ACC112 (cell line): Measurements from ENCODE around the gene TBXAS1.

ENCODE experiments used
- H2AFZ ChIP-seq: fragments of 200-600 bp; sonication (generic); one replicate; pipeline ENCODE4 v1.6.0; 2017; ENCODE audit warnings: antibody characterized with exemption, low read length; ENCODE audit not compliant: unreplicated experiment
- H3K27ac ChIP-seq: fragments of 200-600 bp; sonication (generic); 2 replicates; pipeline ENCODE4 v1.5.1; 2014; ENCODE audit warnings: low read depth, mild to moderate bottlenecking, antibody characterized with exemption, low read length, moderate library complexity
- H3K27me3 ChIP-seq: fragments of 200-600 bp; sonication (generic); 2 replicates; pipeline ENCODE4 v1.6.1; 2014; ENCODE audit warnings: mild to moderate bottlenecking, antibody characterized with exemption, low read length, moderate library complexity, mixed read lengths; ENCODE audit not compliant: insufficient read depth
- H3K36me3 ChIP-seq: fragments of 200-600 bp; sonication (generic); 2 replicates; pipeline ENCODE4 v1.6.1; 2016; ENCODE audit warnings: mild to moderate bottlenecking, antibody characterized with exemption, low read length, moderate library complexity, mixed read lengths; ENCODE audit not compliant: insufficient read depth
- H3K4me1 ChIP-seq: fragments of 200-600 bp; sonication (generic); one replicate; pipeline ENCODE4 v1.6.1; 2016; ENCODE audit warnings: low read length, mixed read lengths; ENCODE audit not compliant: insufficient read depth, unreplicated experiment, control insufficient read depth
- H3K4me3 ChIP-seq: fragments of 200-600 bp; sonication (generic); 2 replicates; pipeline ENCODE4 v1.5.1; 2014; ENCODE audit warnings: mild to moderate bottlenecking, low read depth, low read length
- H3K79me2 ChIP-seq: fragments of 200-600 bp; sonication (generic); one replicate; pipeline ENCODE4 v1.6.0; 2016; ENCODE audit warnings: low read length; ENCODE audit not compliant: control insufficient read depth, unreplicated experiment, insufficient read depth

The TBXAS1 gene

DNA sequence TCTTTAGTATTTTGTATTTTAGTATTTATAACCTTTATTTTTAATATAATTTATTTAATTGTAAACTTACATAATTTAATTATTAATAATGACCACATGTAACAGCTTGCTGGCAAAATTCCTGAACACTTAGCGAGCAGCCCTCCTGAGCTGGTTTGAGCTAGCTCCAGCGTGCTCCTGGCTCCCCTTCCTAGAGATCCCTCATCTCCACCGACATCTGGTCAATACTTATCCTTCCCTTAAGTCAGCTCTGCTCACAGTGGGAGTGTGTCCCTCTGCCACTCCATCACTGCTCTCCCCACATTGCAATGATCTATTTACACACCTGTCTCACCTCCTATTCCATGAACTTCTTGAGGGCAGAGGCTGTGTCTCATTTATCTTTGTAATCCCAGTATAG is 20.6 kb upstream of the TBXAS1 start:
- H2AFZ ChIP-seq: no peak overlapping the region
- no peaks in the 10 kb centered on the region for H3K27me3 ChIP-seq
- no peaks in the 10 kb centered on the region for H3K4me1 ChIP-seq
- H3K4me3 ChIP-seq: no peak overlapping the region
- H3K36me3 ChIP-seq: no peaks in the 10 kb centered on the region
- no peak overlapping the region for H3K27ac ChIP-seq
- no peaks in the 10 kb centered on the region for H3K79me2 ChIP-seq

DNA sequence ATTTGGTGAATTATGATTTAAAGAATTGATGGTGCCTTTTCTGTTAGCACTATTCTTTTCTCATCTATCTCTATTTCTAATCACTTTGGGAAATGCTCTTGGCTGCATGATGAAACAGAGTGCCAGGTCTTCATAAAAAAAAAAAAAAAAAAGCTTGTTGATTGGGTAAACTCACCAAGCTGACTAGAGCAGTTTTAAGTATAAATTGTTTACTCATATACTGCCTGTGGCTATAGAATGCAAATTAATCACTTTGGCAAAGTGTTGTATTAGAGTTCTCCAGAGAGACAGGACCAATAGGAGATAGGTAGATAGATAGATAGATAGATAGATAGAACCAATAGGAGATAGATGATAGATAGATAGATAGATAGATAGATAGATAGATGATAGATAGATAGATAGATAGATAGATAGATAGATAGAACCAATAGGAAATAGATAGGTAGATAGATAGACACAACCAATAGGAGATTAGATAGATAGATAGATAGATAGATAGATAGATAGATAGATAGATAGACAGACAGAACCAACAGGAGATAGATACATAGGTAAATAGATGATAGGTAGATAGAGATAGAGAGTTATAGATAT is 20.1 kb upstream of the TBXAS1 start:
- Histone ChIP-seq H3K36me3 (no peaks in the 10 kb centered on the region), H3K27me3 (no peaks in the 10 kb centered on the region), H3K27ac (no peak overlapping the region), H2AFZ (no peak overlapping the region), H3K79me2 (no peaks in the 10 kb centered on the region), H3K4me3 (no peak overlapping the region), H3K4me1 (no peaks in the 10 kb centered on the region)

DNA sequence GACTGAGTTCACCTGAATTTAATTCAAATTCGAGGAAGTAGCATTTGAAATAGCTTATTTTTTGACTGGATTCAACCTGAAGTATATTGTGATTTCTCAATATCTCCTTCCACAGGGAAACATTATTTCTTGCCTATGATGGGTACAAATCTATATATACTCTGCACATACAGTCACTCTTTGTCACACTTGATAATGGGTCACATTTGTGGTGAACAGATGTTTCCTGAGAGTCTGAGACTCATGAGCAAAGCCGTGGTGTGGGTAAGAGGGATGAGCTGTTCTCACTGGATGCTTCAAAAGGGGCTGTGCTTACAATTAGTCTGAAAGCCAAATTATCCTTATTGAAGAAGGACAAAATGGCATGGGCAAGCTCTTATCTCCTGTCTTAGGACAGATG is 18.0 kb upstream of the TBXAS1 start:
- Histone ChIP-seq H3K4me1 (no peaks in the 10 kb centered on the region), H3K36me3 (no peaks in the 10 kb centered on the region), H3K27me3 (no peaks in the 10 kb centered on the region), H3K27ac (no peak overlapping the region), H3K4me3 (no peak overlapping the region), H3K79me2 (no peaks in the 10 kb centered on the region), H2AFZ (no peak overlapping the region)

DNA sequence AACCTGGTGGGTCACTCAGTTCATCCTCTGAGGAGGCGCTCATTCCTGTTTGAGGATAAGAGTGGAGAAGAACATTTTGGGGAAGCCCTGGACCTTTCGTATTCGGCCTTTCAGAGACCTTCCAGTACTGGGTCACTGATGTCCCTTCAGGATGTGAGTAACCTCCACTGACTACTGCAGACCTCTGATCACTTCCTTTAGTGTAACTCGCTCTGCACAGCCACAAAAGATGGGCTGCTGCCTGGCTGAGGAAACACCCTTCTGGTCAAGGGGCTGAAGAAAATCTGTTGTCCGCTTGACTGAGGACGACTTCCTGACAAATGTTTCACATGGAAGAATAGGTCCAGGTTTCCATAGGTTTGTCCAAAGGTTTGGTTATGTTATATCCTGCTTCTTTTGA is 15.9 kb upstream of the TBXAS1 start:
- H3K36me3 ChIP-seq: no peaks in the 10 kb centered on the region
- no peaks in the 10 kb centered on the region for H3K4me1 ChIP-seq
- no peaks in the 10 kb centered on the region for H3K27me3 ChIP-seq
- H3K27ac ChIP-seq: no peak overlapping the region
- H3K79me2 ChIP-seq: no peaks in the 10 kb centered on the region
- H3K4me3 ChIP-seq: no peak overlapping the region
- no peak overlapping the region for H2AFZ ChIP-seq

DNA sequence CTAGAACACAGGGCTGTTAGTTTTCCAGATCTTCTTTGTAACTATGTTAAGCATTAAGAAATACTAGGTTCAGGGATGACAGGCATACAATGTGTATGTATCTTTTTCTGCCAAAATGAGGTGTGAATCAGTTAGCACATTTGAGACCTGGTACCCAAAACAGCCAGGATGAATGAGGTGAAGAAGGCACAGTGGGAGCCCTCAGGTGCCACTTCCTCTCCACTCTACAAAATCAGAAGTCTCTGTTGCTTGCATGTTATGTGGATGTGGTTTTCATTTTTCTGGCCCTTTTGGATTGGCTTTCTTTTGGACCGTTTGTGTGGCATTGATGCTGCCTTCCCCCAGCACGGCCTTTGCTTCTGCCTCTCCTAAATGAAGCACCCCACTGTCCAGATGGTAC is 15.4 kb upstream of the TBXAS1 start:
- no peaks in the 10 kb centered on the region for H3K27me3 ChIP-seq
- H3K79me2 ChIP-seq: no peaks in the 10 kb centered on the region
- no peaks in the 10 kb centered on the region for H3K4me1 ChIP-seq
- no peak overlapping the region for H2AFZ ChIP-seq
- H3K4me3 ChIP-seq: no peak overlapping the region
- H3K27ac ChIP-seq: no peak overlapping the region
- H3K36me3 ChIP-seq: no peaks in the 10 kb centered on the region

DNA sequence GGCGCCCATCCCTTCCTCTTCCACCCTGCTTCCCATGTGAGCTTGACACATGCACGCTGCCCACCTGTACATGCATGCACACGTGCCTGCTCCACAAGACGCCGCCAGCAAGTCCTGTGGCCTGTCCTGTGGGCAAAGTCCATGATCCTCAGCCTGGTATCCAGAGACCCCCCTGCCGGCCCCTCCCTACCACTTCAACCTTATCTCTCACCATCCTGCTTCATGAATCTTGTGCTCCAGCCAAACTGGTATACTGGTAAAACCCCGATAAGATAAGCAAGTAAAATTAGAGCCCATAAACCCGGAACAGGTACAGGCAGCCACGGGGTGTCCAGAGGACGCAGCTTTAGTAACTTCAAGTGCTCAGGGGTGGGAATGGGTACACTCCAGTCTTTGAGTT is 11.8 kb upstream of the TBXAS1 start:
- Histone ChIP-seq H3K27me3 (no peaks in the 10 kb centered on the region), H3K4me1 (no peaks in the 10 kb centered on the region), H3K27ac (no peak overlapping the region), H3K79me2 (no peaks in the 10 kb centered on the region), H3K4me3 (no peak overlapping the region), H3K36me3 (no peaks in the 10 kb centered on the region), H2AFZ (no peak overlapping the region)

DNA sequence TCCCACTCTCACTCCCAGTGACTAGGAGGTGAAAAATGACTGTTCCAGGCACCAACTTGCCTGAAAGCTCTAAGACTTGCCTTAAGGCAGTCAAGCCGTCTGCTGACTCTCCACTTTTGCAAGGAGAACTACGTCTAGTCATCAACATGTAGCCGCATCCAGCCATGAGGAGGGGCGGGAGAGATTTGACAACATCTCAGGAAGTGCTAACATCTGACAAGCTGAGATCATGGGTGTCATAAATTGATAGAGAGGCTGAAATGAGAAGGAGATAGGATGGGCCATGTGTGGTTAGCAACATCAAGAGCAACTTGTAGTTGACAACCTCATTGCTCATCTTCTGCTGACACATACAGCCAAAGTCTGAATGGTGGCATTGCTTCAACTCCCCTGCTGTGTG is 9.0 kb upstream of the TBXAS1 start:
- Histone ChIP-seq H3K27ac (no peak overlapping the region), H3K27me3 (no peaks in the 10 kb centered on the region), H2AFZ (no peak overlapping the region)

DNA sequence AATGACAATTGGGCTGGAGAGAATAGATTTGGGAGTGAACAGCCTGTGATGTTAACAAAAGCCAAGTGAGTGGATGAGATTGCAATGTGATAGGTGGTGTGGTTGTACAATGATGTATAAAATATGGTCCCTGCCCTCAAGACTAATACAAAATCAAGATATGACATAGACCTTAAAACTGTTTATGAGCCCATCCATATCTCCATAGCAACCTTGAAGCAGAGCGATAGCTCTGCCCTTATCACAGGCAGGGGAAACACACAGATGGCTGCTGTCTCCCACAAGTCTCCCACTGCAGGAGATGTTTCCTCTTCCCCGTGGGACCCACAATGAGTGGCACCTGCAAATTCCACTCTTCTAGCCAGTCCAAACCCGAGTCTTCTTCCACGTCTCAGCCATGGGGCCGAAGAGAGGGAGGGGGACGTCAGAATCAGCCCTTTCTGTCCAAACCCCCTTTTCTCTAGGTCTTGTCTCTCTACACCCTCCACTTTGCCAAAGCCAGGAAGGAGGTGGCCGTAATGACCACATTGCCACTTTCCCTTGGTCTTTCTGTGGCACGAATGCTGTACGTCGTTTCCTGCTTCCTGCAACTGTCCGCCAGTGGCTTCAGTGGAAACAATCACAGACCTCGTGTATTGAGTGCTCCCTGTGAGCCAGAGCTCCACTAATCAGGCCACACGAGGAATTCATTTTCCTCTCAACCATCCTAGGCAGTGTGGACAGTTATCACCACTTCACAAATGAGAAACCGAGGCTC is 7.5 kb upstream of the TBXAS1 start:
- Histone ChIP-seq H3K36me3 (no peaks in the 10 kb centered on the region), H3K27me3 (no peaks in the 10 kb centered on the region), H2AFZ (no peak overlapping the region), H3K79me2 (no peaks in the 10 kb centered on the region), H3K4me1 (peaks cover 10% of the 10 kb centered on the region), H3K4me3 (no peak overlapping the region), H3K27ac (no peak overlapping the region)

More for the DNA sequence above, 9.0 kb upstream of the TBXAS1 start:
- no peaks in the 10 kb centered on the region for H3K36me3 ChIP-seq
- H3K4me1 ChIP-seq: no peaks in the 10 kb centered on the region
- no peaks in the 10 kb centered on the region for H3K79me2 ChIP-seq
- H3K4me3 ChIP-seq: no peak overlapping the region

DNA sequence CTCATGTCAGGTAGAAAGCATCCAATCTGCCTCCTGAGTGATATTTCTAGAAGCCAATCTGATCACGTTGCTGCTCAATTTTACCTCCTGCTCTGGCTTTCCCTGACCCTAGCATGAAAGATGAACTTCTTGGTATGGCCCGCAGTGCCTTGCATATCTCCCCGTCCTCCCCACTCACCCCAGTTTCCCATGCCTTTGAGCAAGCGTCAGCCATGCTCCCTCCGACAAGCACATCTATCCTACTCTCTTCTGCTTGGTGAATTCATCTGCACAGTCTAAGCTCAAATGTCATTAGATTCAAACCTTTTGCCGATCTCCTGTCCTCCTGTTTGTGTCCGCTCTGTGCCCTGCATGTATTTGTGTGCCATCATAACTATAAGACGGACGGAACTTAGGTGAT is 6.2 kb upstream of the TBXAS1 start:
- no peak overlapping the region for H2AFZ ChIP-seq
- no peaks in the 10 kb centered on the region for H3K79me2 ChIP-seq
- H3K27me3 ChIP-seq: no peaks in the 10 kb centered on the region; the same call in 1 of the 2 replicates
- no peak overlapping the region for H3K27ac ChIP-seq
- H3K4me1 ChIP-seq: peaks cover 10% of the 10 kb centered on the region
- no peak overlapping the region for H3K4me3 ChIP-seq
- H3K36me3 ChIP-seq: no peaks in the 10 kb centered on the region

DNA sequence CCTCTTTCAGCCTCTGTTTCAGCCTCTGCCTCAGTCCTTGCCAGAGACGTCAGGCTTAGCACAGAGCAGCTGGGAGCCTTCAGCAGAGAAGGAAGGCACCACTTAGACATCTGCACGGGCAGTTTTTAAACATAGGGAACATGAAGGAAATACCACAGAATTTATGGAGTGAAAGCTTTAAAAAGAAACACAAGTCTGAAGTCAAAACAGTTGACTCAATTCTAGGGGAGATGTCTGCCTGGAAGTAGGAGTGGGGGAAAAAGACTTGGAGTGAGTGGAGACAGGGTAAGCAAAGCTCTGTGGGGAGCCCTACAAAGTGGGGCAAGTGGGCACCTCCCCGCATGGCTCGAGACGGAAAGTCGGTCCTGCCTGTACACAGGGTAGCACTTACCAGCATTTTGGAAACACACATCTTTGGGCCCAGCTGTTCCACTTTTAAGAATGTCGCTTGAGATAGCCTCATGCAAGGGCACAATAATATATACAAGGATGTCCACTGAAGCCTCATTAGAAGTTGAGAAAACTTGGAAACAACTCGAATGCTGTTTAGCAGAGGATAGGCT is 5.0 kb upstream of the TBXAS1 start:
- Histone ChIP-seq H3K79me2 (no peaks in the 10 kb centered on the region), H3K27me3 (no peaks in the 10 kb centered on the region; the same call in 1 of the 2 replicates)

More for the DNA sequence above, 5.0 kb upstream of the TBXAS1 start:
- Histone ChIP-seq H3K36me3 (no peaks in the 10 kb centered on the region), H2AFZ (no peak overlapping the region), H3K27ac (no peak overlapping the region), H3K4me1 (peaks cover 11% of the 10 kb centered on the region), H3K4me3 (no peak overlapping the region)
